PC-3 (cell line): ENCODE results near the gene NEBL. TPM values are rescaled to one million over a fixed set of nuclear protein-coding genes. Genes with fewer than 3 reads are reported as not detected.

Experiments used
- ATAC-seq: fragments of 200-7000 bp; cut with Tn5 transposase; 2 replicates; pipeline ENCODE4 v1.9.1; 2020; ENCODE audit warnings: mild to moderate bottlenecking, moderate library complexity
- BruUV-seq: library from RNA; stranded (reverse); fragments of 400-500 nt; replicated peaks from 2 replicates; lab custom pipeline; 2021; lab: Mats Ljungman, UMichigan
- CTCF ChIA-PET: fragments of 300-600 bp; sonication (Branson Sonifier 250); formaldehyde crosslinking; loops from one replicate; lab custom pipeline; 2022; ENCODE audit warnings: antibody characterized with exemption; lab: Charles Lee
- POLR2A ChIA-PET: fragments of 300-600 bp; sonication (Branson Sonifier 250); formaldehyde crosslinking; loops from one replicate; lab custom pipeline; 2022; ENCODE audit warnings: antibody characterized with exemption; ENCODE audit not compliant: unreplicated experiment; lab: Charles Lee
- DNase-seq: peaks from one replicate; pipeline ENCODE4 v3.0.0-alpha.2; 2015
- H2AFZ ChIP-seq: fragments of 300-600 bp; sonication (generic); 2 replicates; pipeline ENCODE4 v1.6.0; 2016; ENCODE audit warnings: antibody characterized with exemption, low read length
- H3F3A ChIP-seq: fragments of 300-600 bp; sonication (generic); one replicate; pipeline ENCODE4 v1.6.0; 2017; ENCODE audit warnings: antibody characterized with exemption, low read length, control low read depth, mild to moderate bottlenecking; ENCODE audit not compliant: unreplicated experiment
- H3K27ac ChIP-seq: fragments of 300-600 bp; sonication (generic); 2 replicates; pipeline ENCODE4 v1.5.1; 2016; ENCODE audit warnings: mild to moderate bottlenecking, low read length
- H3K27me3 ChIP-seq: fragments of 300-600 bp; sonication (generic); 2 replicates; pipeline ENCODE4 v1.6.1; 2016; ENCODE audit warnings: low read length, mixed read lengths
- H3K36me3 ChIP-seq: fragments of 300-600 bp; sonication (generic); 2 replicates; pipeline ENCODE4 v1.6.1; 2016; ENCODE audit warnings: low read depth, mixed run types, low read length, mixed read lengths
- H3K4me1 ChIP-seq: fragments of 300-600 bp; sonication (generic); 2 replicates; pipeline ENCODE4 v1.5.1; 2016; ENCODE audit warnings: low read length; ENCODE audit not compliant: insufficient read depth
- H3K4me2 ChIP-seq: fragments of 300-600 bp; sonication (generic); 2 replicates; pipeline ENCODE4 v1.6.0; 2016; ENCODE audit warnings: low read length
- H3K4me3 ChIP-seq: fragments of 300-600 bp; sonication (generic); 2 replicates; pipeline ENCODE4 v1.5.1; 2016; ENCODE audit warnings: mild to moderate bottlenecking, low read length, mixed read lengths
- H3K79me2 ChIP-seq: fragments of 300-600 bp; sonication (generic); 2 replicates; pipeline ENCODE4 v1.6.1; 2017; ENCODE audit warnings: low read length, mixed read lengths
- H3K9ac ChIP-seq: fragments of 300-600 bp; sonication (generic); 2 replicates; pipeline ENCODE4 v1.6.0; 2016; ENCODE audit warnings: mild to moderate bottlenecking, low read length
- H3K9me2 ChIP-seq: fragments of 300-600 bp; sonication (generic); replicated peaks from 2 replicates; pipeline ENCODE4 v1.6.1; 2016; ENCODE audit warnings: mixed run types, low read length, mixed read lengths
- H3K9me3 ChIP-seq: fragments of 300-600 bp; sonication (generic); 2 replicates; pipeline ENCODE4 v1.6.1; 2016; ENCODE audit warnings: low read length, mixed read lengths
- H4K20me1 ChIP-seq: fragments of 300-600 bp; sonication (generic); 2 replicates; pipeline ENCODE4 v1.6.1; 2016; ENCODE audit warnings: low read length, mixed read lengths
- CTCF ChIP-seq: fragments of 300-600 bp; sonication (generic); conservative IDR thresholded peaks from 2 replicates; pipeline ENCODE4 v1.5.1; 2017; ENCODE audit warnings: antibody characterized with exemption, low read depth, mild to moderate bottlenecking, low read length
- EZH2 ChIP-seq: fragments of 300-600 bp; sonication (generic); IDR thresholded peaks from one replicate; pipeline ENCODE4 v1.6.1; 2017; ENCODE audit warnings: antibody characterized with exemption, mild to moderate bottlenecking, low read length; ENCODE audit not compliant: unreplicated experiment
- EZH2phosphoT487 ChIP-seq: fragments of 300-600 bp; sonication (generic); IDR thresholded peaks from 2 replicates; pipeline ENCODE4 v1.6.1; 2018; ENCODE audit warnings: mild to moderate bottlenecking, antibody characterized with exemption, low read length, borderline replicate concordance
- intact Hi-C: fragments of 100-400 bp; cut with micrococcal nuclease; formaldehyde crosslinking; loops from 2 replicates; pipeline ENCODE4 v1.9.0; 2023
- total RNA-seq: library from RNA; depleted of rRNA; stranded (reverse); fragments of >200 nt; gene quantifications from 2 replicates; pipeline ENCODE4 v1.2.3, GENCODE V29; 2014

Gene NEBL
- total RNA-seq, 1 experiment from 2014 or later, result 14.7 TPM

GRCh38 chr10:20911626-20912025 lies 14.5 kb upstream of the NEBL start:
- no TSS peak for BruUV-seq
- CTCF ChIA-PET, result no interaction called here

GRCh38 chr10:20909801-20910200 lies 12.7 kb upstream of the NEBL start:
- no peaks in the 10 kb centered on the region for H3K9me2 ChIP-seq
- BruUV-seq, result no TSS peak

More at GRCh38 chr10:20911626-20912025, 14.5 kb upstream of the NEBL start:
- Histone ChIP-seq H3K9ac (no peak overlapping the region), H3K36me3 (no peaks in the 10 kb centered on the region), H3K79me2 (no peaks in the 10 kb centered on the region), H3K4me1 (no peaks in the 10 kb centered on the region), H3K27ac (no peak overlapping the region), H2AFZ (no peak overlapping the region), H3K9me3 (no peaks in the 10 kb centered on the region), H3F3A (no peaks in the 10 kb centered on the region), H3K9me2 (no peaks in the 10 kb centered on the region), H3K27me3 (no peaks in the 10 kb centered on the region), H4K20me1 (no peaks in the 10 kb centered on the region), H3K4me2 (no peak overlapping the region), H3K4me3 (no peak overlapping the region)
- DNase-seq, result no peak
- intact Hi-C loops, result no loop called here
- no peak for ATAC-seq
- POLR2A ChIA-PET, result no interaction called here
- TF ChIP-seq EZH2 (no peak), EZH2phosphoT487 (no peak), CTCF (no peak)

More at GRCh38 chr10:20909801-20910200, 12.7 kb upstream of the NEBL start:
- H3K4me2 ChIP-seq, result no peak overlapping the region
- H3K79me2 ChIP-seq, result no peaks in the 10 kb centered on the region
- CTCF ChIA-PET, result no interaction called here
- intact Hi-C loops, result no loop called here
- DNase-seq, result no peak
- H3K4me1 ChIP-seq, result no peaks in the 10 kb centered on the region
- H2AFZ ChIP-seq, result no peak overlapping the region
- H3K36me3 ChIP-seq, result no peaks in the 10 kb centered on the region
- TF ChIP-seq EZH2phosphoT487, result no peak
- TF ChIP-seq CTCF, result no peak
- TF ChIP-seq EZH2, result no peak
- no peaks in the 10 kb centered on the region for H4K20me1 ChIP-seq
- H3K9ac ChIP-seq, result no peak overlapping the region
- POLR2A ChIA-PET, result no interaction called here
- no peaks in the 10 kb centered on the region for H3F3A ChIP-seq
- H3K4me3 ChIP-seq, result no peak overlapping the region
- no peak overlapping the region for H3K27ac ChIP-seq
- no peak for ATAC-seq
- H3K27me3 ChIP-seq, result no peaks in the 10 kb centered on the region
- no peaks in the 10 kb centered on the region for H3K9me3 ChIP-seq
